Measurements from ENCODE around the gene CASKIN2. TPM values are rescaled to one million over a fixed set of nuclear protein-coding genes. Genes with fewer than 3 reads are reported as not detected.

The CASKIN2 gene
- total and polyA plus RNA-seq, 10 of the 15 experiments (the other 5 are each of a cell fraction or from before 2014, with no cell fraction given): 0.02 to 2.7 (median 0.44) TPM; not detected in 1

DNA sequence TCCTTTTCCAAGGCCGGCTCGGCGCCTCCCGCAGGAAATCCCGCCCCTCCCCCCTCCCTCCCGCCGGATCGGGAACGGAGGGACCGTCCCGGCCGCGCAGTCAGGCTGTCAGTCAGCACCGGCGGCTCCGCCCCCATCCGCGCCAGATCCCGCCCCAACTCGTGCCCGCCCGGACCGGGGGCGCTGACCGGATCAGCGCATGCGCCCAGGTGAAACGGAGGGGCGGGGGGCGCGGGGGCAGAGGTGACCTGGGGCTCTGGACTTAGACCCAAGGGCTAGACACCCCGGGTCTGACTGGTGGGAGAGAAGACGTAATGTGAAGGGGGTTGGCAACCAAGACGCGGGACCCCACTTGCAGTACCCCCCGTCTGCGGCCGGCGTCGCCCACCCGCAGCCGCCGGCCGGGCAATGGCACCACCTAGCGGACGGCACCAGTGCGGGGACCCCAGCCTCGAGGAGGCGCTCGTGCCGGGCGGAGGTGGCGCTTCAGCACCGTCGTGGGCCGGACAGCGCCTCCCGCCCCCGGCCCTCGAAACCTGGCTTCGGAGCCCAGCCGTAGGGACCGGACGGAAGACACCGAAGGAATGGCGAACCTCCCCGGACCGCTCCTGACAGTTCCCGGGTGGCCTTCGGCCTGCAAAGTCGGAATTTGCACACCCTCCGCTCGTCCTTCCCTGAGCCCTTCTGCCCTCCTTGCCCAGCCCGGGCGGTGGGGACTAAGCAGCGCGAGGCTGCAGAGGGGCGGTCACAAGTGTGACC, at the start of gene CASKIN2 (continued):
- TF ChIP-seq, protein P1, sequence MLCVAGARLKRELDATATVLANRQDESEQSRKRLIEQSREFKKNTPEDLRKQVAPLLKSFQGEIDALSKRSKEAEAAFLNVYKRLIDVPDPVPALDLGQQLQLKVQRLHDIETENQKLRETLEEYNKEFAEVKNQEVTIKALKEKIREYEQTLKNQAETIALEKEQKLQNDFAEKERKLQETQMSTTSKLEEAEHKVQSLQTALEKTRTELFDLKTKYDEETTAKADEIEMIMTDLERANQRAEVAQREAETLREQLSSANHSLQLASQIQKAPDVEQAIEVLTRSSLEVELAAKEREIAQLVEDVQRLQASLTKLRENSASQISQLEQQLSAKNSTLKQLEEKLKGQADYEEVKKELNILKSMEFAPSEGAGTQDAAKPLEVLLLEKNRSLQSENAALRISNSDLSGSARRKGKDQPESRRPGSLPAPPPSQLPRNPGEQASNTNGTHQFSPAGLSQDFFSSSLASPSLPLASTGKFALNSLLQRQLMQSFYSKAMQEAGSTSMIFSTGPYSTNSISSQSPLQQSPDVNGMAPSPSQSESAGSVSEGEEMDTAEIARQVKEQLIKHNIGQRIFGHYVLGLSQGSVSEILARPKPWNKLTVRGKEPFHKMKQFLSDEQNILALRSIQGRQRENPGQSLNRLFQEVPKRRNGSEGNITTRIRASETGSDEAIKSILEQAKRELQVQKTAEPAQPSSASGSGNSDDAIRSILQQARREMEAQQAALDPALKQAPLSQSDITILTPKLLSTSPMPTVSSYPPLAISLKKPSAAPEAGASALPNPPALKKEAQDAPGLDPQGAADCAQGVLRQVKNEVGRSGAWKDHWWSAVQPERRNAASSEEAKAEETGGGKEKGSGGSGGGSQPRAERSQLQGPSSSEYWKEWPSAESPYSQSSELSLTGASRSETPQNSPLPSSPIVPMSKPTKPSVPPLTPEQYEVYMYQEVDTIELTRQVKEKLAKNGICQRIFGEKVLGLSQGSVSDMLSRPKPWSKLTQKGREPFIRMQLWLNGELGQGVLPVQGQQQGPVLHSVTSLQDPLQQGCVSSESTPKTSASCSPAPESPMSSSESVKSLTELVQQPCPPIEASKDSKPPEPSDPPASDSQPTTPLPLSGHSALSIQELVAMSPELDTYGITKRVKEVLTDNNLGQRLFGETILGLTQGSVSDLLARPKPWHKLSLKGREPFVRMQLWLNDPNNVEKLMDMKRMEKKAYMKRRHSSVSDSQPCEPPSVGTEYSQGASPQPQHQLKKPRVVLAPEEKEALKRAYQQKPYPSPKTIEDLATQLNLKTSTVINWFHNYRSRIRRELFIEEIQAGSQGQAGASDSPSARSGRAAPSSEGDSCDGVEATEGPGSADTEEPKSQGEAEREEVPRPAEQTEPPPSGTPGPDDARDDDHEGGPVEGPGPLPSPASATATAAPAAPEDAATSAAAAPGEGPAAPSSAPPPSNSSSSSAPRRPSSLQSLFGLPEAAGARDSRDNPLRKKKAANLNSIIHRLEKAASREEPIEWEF (IDR thresholded peaks at IDR 0.05; ENCODE audit: insufficient replicate concordance, low read depth, low read length): no peak
- TF ChIP-seq SMAD5 (IDR thresholded peaks at IDR 0.05; ENCODE audit: low read depth): no peak
- TF ChIP-seq CHD2 (IDR thresholded peaks at IDR 0.05; ENCODE audit: borderline replicate concordance, low read depth, low read length): 0 out of 2 replicates have a peak, but pooled peaks have one; percentile 44
- no peak for TF ChIP-seq TARDBP (IDR thresholded peaks at IDR 0.05; ENCODE audit: borderline replicate concordance)
- no peak for TF ChIP-seq NR2C1 (IDR thresholded peaks at IDR 0.05)
- TF ChIP-seq, protein P2, sequence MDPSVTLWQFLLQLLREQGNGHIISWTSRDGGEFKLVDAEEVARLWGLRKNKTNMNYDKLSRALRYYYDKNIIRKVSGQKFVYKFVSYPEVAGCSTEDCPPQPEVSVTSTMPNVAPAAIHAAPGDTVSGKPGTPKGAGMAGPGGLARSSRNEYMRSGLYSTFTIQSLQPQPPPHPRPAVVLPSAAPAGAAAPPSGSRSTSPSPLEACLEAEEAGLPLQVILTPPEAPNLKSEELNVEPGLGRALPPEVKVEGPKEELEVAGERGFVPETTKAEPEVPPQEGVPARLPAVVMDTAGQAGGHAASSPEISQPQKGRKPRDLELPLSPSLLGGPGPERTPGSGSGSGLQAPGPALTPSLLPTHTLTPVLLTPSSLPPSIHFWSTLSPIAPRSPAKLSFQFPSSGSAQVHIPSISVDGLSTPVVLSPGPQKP (IDR thresholded peaks at IDR 0.05; ENCODE audit: low read depth, low read length): no peak
- TF ChIP-seq ASH2L (IDR thresholded peaks at IDR 0.05; ENCODE audit: borderline replicate concordance, low read depth): no peak
- TF ChIP-seq KLF5 (IDR thresholded peaks at IDR 0.05; ENCODE audit: partially characterized antibody): no peak
- no peak for TF ChIP-seq ZSCAN29 (IDR thresholded peaks at IDR 0.05)
- no peak for TF ChIP-seq SREBF2 (IDR thresholded peaks at IDR 0.05; ENCODE audit: low read length)
- TF ChIP-seq, protein P3, sequence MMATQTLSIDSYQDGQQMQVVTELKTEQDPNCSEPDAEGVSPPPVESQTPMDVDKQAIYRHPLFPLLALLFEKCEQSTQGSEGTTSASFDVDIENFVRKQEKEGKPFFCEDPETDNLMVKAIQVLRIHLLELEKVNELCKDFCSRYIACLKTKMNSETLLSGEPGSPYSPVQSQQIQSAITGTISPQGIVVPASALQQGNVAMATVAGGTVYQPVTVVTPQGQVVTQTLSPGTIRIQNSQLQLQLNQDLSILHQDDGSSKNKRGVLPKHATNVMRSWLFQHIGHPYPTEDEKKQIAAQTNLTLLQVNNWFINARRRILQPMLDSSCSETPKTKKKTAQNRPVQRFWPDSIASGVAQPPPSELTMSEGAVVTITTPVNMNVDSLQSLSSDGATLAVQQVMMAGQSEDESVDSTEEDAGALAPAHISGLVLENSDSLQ (IDR thresholded peaks at IDR 0.05): peak; percentile 96
- no peak for TF ChIP-seq MTA3 (IDR thresholded peaks at IDR 0.05; ENCODE audit: borderline replicate concordance, low read length)
- no peak for TF ChIP-seq YBX1 (IDR thresholded peaks at IDR 0.05)
- no peak for TF ChIP-seq ZNF384 (IDR thresholded peaks at IDR 0.05; ENCODE audit: borderline replicate concordance, low read depth, low read length)
- peak; percentile 56; the same call in 1 of the 2 replicates for TF ChIP-seq YY1 (IDR thresholded peaks at IDR 0.05; ENCODE audit: low read depth, low read length)
- TF ChIP-seq, protein P4, sequence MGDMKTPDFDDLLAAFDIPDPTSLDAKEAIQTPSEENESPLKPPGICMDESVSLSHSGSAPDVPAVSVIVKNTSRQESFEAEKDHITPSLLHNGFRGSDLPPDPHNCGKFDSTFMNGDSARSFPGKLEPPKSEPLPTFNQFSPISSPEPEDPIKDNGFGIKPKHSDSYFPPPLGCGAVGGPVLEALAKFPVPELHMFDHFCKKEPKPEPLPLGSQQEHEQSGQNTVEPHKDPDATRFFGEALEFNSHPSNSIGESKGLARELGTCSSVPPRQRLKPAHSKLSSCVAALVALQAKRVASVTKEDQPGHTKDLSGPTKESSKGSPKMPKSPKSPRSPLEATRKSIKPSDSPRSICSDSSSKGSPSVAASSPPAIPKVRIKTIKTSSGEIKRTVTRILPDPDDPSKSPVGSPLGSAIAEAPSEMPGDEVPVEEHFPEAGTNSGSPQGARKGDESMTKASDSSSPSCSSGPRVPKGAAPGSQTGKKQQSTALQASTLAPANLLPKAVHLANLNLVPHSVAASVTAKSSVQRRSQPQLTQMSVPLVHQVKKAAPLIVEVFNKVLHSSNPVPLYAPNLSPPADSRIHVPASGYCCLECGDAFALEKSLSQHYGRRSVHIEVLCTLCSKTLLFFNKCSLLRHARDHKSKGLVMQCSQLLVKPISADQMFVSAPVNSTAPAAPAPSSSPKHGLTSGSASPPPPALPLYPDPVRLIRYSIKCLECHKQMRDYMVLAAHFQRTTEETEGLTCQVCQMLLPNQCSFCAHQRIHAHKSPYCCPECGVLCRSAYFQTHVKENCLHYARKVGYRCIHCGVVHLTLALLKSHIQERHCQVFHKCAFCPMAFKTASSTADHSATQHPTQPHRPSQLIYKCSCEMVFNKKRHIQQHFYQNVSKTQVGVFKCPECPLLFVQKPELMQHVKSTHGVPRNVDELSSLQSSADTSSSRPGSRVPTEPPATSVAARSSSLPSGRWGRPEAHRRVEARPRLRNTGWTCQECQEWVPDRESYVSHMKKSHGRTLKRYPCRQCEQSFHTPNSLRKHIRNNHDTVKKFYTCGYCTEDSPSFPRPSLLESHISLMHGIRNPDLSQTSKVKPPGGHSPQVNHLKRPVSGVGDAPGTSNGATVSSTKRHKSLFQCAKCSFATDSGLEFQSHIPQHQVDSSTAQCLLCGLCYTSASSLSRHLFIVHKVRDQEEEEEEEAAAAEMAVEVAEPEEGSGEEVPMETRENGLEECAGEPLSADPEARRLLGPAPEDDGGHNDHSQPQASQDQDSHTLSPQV (IDR thresholded peaks at IDR 0.05): peak; percentile 91
- no peak for TF ChIP-seq HCFC1 (IDR thresholded peaks at IDR 0.05; ENCODE audit: low read length)
- no peak for TF ChIP-seq BCL11A (IDR thresholded peaks at IDR 0.05; ENCODE audit: low read depth, low read length)

Measured in GM12878 (cell line).